Neutrophil (primary cell): ENCODE measurements around the gene TSHZ2.

Experiments used
- H3K27ac ChIP-seq: fragments of 200-600 bp; sonication (generic); 2 replicates; pipeline ENCODE4 v1.5.1; 2016; ENCODE audit warnings: mild to moderate bottlenecking, moderate library complexity
- H3K27me3 ChIP-seq: fragments of 200-600 bp; sonication (generic); 2 replicates; pipeline ENCODE4 v1.6.0; 2016; ENCODE audit warnings: mild to moderate bottlenecking
- H3K36me3 ChIP-seq: fragments of 200-600 bp; sonication (generic); 2 replicates; pipeline ENCODE4 v1.5.1; 2017
- H3K4me1 ChIP-seq, 2 experiments: fragments of 200-600 bp in 1 of 2; sonication (generic) in 1 of 2; 1 replicate in 1 of 2; 2 replicates in 1 of 2; pipeline versions ENCODE4 v1.5.1 to v1.6.1; 2013 to 2016; ENCODE audit warnings: low read depth in 1 of 2, low read length in 1 of 2, mild to moderate bottlenecking in 1 of 2, moderate library complexity in 1 of 2; ENCODE audit not compliant: control insufficient read depth in 1 of 2, insufficient read depth in 1 of 2
- H3K4me3 ChIP-seq, 2 experiments: fragments of 200-600 bp in 1 of 2; sonication (generic) in 1 of 2; 1 replicate in 1 of 2; 2 replicates in 1 of 2; pipeline ENCODE4 v1.5.1; 2013 to 2016; ENCODE audit warnings: low read depth in 1 of 2, low read length in 1 of 2, mild to moderate bottlenecking in 1 of 2, moderate library complexity in 1 of 2
- H3K9me3 ChIP-seq: fragments of 200-600 bp; sonication (generic); 2 replicates; pipeline ENCODE4 v1.5.1; 2016
- TF ChIP-seq, protein P1 (sequence below): fragments of 200-600 bp; sonication (generic); IDR thresholded peaks from 2 replicates; pipeline ENCODE4 v1.5.1; 2016; ENCODE audit warnings: antibody characterized with exemption

The TSHZ2 gene

DNA sequence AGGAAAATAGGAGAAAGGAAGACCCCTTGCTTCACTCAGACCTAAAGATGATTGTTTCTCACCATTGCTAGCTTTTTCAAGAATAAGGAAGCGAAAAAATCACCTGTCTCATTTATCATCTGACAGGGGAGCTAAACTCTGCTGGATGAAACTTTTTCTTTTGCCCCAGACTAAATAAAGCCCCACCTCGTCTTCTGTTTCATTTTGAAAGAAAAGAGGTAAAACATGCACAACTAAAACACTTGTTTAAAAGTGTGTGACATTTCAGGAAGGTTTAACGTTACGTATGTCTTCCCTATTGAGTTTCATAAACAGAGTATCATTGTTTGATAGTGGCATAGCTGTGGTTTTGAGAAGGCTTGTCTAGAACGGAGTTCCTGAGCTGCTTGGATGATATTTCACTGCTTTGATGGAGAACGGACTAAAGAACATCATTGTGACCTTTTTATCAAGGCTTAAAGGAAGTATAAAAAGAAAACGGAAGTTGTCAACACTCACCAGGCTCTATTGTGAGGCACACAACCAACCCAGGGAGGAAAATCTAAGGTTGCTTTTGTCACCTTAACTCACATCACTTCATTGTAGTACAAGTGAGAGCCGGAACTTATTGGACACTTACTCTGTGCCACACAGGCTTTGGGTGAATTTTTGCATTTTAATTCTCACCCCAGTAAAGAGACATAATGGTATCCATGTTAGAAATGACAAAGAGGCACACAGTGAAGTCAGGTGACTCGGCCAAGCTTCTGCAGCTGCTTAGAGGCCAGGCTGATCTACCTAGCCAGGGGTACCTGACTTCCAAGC lies 29.5 kb downstream of the TSHZ2 start:
- TF ChIP-seq, protein P1, sequence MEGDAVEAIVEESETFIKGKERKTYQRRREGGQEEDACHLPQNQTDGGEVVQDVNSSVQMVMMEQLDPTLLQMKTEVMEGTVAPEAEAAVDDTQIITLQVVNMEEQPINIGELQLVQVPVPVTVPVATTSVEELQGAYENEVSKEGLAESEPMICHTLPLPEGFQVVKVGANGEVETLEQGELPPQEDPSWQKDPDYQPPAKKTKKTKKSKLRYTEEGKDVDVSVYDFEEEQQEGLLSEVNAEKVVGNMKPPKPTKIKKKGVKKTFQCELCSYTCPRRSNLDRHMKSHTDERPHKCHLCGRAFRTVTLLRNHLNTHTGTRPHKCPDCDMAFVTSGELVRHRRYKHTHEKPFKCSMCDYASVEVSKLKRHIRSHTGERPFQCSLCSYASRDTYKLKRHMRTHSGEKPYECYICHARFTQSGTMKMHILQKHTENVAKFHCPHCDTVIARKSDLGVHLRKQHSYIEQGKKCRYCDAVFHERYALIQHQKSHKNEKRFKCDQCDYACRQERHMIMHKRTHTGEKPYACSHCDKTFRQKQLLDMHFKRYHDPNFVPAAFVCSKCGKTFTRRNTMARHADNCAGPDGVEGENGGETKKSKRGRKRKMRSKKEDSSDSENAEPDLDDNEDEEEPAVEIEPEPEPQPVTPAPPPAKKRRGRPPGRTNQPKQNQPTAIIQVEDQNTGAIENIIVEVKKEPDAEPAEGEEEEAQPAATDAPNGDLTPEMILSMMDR, result no peak
- no peak overlapping the region for H3K4me3 ChIP-seq
- no peaks in the 10 kb centered on the region for H3K9me3 ChIP-seq
- H3K36me3 ChIP-seq, result no peaks in the 10 kb centered on the region
- no peaks in the 10 kb centered on the region for H3K4me1 ChIP-seq
- H3K27me3 ChIP-seq, result no peaks in the 10 kb centered on the region
- no peak overlapping the region for H3K27ac ChIP-seq

DNA sequence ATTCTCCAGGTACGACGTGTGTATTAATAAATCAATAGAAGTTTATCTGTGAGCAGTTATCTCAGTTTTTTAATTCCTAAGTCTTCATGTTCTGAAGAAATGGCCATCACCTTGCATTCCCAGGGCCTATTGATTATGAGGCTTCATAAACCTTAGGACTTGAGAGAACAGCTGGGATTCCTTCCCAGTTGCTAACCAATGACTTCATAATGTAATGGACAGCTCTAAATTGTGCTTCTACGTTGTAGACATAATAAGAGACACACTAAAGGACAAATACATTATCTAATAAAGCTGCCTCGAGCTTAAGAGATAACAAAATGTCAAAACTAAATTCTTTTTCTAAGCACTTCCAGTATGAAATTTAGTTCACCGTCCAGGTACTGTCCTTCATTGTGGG lies 30.6 kb downstream of the TSHZ2 start:
- Histone ChIP-seq H3K27me3 (no peaks in the 10 kb centered on the region), H3K27ac (no peak overlapping the region)
- TF ChIP-seq, protein P1, result no peak

DNA sequence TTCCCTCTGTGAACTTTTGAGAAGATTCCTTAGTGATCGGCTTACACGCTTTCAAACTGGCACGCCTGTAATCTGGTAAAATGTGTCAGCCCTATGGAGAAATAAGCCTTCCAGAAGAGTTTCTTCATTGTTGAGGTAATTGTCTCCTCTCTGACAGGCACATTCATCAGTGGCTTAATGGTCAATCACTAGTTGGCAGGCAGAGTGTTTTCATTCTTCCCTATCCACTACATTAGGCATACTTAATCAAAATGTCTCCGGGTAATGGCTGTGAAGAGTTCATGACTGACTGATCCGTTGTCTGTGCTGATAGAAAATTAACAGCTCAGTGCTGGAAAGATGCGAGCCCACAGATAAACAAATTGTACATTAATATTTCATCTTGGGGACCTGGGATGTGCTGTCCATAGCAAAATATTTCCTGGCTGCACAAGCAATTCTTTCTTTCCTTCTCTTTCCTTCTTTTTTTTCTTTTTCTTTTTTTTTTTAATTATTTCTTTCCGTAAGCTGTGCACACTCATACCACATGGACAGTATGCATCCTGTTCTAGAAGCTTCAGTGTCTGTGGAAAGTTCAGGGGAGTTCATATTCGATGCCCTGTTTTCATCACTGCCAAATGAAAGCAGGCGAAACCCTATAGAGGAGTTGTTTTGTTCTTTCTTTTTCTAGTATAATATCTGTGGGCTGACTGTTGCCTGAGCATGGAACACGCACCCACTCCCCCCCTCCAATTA lies 31.4 kb downstream of the TSHZ2 start:
- no peaks in the 10 kb centered on the region for H3K36me3 ChIP-seq
- no peak overlapping the region for H3K4me3 ChIP-seq
- no peaks in the 10 kb centered on the region for H3K9me3 ChIP-seq
- no peak overlapping the region for H3K27ac ChIP-seq
- TF ChIP-seq, protein P1, result no peak
- H3K27me3 ChIP-seq, result no peaks in the 10 kb centered on the region
- no peaks in the 10 kb centered on the region for H3K4me1 ChIP-seq

More for the DNA sequence above, 30.6 kb downstream of the TSHZ2 start:
- Histone ChIP-seq H3K4me1 (no peaks in the 10 kb centered on the region), H3K9me3 (no peaks in the 10 kb centered on the region), H3K4me3 (no peak overlapping the region), H3K36me3 (no peaks in the 10 kb centered on the region)

DNA sequence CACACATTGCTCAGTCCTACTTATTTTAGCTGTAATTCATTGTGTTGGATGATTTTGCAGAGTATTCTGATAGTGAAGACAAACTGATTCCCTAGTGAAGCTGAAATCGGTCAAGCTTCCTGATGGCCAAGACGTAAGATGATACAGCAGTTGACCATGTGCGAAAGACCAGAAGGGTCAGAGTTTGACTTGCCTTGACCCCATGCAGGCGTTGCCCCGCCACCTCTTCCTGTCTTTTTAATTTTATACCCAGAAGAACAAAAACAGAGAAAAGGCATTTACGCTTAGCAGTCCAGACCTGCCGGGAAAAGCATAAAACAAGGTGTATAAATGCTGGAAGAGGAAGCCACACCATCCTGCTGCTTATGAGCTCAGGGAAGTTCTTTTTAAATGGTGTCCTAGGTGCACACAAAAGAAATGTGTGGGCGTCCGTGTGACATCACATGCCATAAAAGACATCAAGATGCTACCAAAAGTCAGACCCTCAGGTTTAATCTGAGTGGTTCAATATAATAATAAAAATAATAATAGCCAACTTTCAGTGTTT lies 32.2 kb downstream of the TSHZ2 start:
- Histone ChIP-seq H3K27me3 (no peaks in the 10 kb centered on the region), H3K36me3 (no peaks in the 10 kb centered on the region), H3K4me3 (no peak overlapping the region), H3K9me3 (no peaks in the 10 kb centered on the region), H3K27ac (no peak overlapping the region), H3K4me1 (no peaks in the 10 kb centered on the region)
- TF ChIP-seq, protein P1, result no peak

DNA sequence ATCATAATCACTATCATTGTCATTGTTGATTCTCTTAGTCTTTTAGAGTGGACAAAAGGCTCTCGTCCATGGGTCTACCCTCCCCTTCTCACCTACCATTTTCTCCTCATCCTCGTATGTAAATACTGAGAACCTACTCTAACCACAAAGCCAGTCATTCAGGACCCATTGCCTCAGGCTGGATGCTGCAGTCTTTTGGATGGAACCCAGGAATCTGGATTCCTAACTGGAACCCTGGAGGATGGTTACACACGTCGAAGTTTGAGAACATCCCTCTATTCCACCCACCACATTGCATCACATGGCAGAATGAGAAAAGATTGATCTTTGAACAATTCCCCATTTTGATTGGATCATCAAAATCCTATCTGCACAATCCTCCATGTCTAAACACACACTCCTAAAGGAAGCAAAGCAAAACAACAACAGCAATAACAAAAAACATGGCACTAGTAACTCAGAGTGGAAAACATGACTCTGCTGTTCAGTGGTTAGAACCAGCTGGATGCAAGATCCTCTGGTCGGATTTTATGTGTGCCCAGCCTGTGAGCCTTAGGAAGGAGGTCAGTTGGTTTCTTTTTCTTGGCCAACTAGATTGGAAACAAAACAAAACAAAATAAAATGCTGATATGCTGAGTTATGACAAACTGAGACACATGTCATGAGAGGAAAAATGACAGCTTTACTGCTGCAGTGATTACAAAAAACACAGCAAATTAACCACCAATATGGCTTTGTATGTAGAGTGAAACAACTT lies 38.0 kb downstream of the TSHZ2 start:
- Histone ChIP-seq H3K4me1 (no peaks in the 10 kb centered on the region), H3K9me3 (no peaks in the 10 kb centered on the region), H3K27me3 (no peaks in the 10 kb centered on the region), H3K36me3 (no peaks in the 10 kb centered on the region), H3K27ac (no peak overlapping the region), H3K4me3 (no peak overlapping the region)
- TF ChIP-seq, protein P1, result no peak
